CD4-positive, alpha-beta T cell treated with Interleukin-10 for 1 hour (primary cell): Measurements from ENCODE around the gene ZGPAT.

Experiments
- DNase-seq: peaks from one replicate; pipeline ENCODE4 v3.0.0-alpha.2; 2020

Gene ZGPAT

GRCh38 chr20:63692436-63693082 is 15.3 kb upstream of the ZGPAT start:
- DNase-seq, result no peak

- DNase-seq, result no peak
Observed at GRCh38 chr20:63693083-63693732, 14.6 kb upstream of the ZGPAT start.

- DNase-seq, result no peak
Observed at GRCh38 chr20:63693733-63694583, 13.9 kb upstream of the ZGPAT start.

GRCh38 chr20:63694584-63695423 is 13.0 kb upstream of the ZGPAT start:
- DNase-seq, result no peak

GRCh38 chr20:63695424-63696305 is 12.2 kb upstream of the ZGPAT start:
- no peak for DNase-seq

- peak; percentile 35 for DNase-seq
Observed at GRCh38 chr20:63696306-63696627, 11.6 kb upstream of the ZGPAT start.

GRCh38 chr20:63696628-63697356 is 11.0 kb upstream of the ZGPAT start, which contains the start of gene TNFRSF6B:
Gene TNFRSF6B (plus strand): TSS chr20:63696652. CDS start chr20:63696768, 116 bp downstream.
- DNase-seq, result no peak

- DNase-seq, result no peak
Observed at GRCh38 chr20:63697357-63697867, 10.4 kb upstream of the ZGPAT start.

GRCh38 chr20:63697868-63698545 is 9.8 kb upstream of the ZGPAT start:
- no peak for DNase-seq

- DNase-seq, result no peak
Observed at GRCh38 chr20:63698739-63699465, 8.9 kb upstream of the ZGPAT start.

GRCh38 chr20:63699466-63700198 is 8.2 kb upstream of the ZGPAT start:
- no peak for DNase-seq

GRCh38 chr20:63700199-63701050 is 7.4 kb upstream of the ZGPAT start:
- no peak for DNase-seq

- no peak for DNase-seq
Observed at GRCh38 chr20:63701051-63701328, 6.8 kb upstream of the ZGPAT start.

GRCh38 chr20:63701329-63702035 is 6.4 kb upstream of the ZGPAT start:
- no peak for DNase-seq

GRCh38 chr20:63702036-63702665 is 5.7 kb upstream of the ZGPAT start:
- no peak for DNase-seq

- DNase-seq, result no peak
Observed at GRCh38 chr20:63702751-63703470, 4.9 kb upstream of the ZGPAT start.
